Measurements from ENCODE around the gene LCMT2. TPM values are rescaled to one million over a fixed set of nuclear protein-coding genes. Genes with fewer than 3 reads are reported as not detected.
A peak's percentile ranks its signal among the peaks of the same experiment; 100 is the strongest.

Gene LCMT2, protein sequence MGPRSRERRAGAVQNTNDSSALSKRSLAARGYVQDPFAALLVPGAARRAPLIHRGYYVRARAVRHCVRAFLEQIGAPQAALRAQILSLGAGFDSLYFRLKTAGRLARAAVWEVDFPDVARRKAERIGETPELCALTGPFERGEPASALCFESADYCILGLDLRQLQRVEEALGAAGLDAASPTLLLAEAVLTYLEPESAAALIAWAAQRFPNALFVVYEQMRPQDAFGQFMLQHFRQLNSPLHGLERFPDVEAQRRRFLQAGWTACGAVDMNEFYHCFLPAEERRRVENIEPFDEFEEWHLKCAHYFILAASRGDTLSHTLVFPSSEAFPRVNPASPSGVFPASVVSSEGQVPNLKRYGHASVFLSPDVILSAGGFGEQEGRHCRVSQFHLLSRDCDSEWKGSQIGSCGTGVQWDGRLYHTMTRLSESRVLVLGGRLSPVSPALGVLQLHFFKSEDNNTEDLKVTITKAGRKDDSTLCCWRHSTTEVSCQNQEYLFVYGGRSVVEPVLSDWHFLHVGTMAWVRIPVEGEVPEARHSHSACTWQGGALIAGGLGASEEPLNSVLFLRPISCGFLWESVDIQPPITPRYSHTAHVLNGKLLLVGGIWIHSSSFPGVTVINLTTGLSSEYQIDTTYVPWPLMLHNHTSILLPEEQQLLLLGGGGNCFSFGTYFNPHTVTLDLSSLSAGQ
- 10 to 100 TPM in 1 of 4 donors, 1 to 10 TPM in 3; 5.8 to 14.1 (median 6.5) TPM for total RNA-seq

- H3K4me3 ChIP-seq (replicated peaks in 1 of 3), result peak within 1 kb of the TSS; percentile 85 to 92 (median 87)
These were observed at the start of gene LCMT2 for GRCh38 chr15:43329960-43330779. Gene LCMT2 (minus strand): TSS chr15:43330573. CDS start chr15:43330489, 84 bp downstream.

GRCh38 chr15:43378601-43379000 lies 48.2 kb upstream of the LCMT2 start:
- Histone ChIP-seq H3K36me3 (peaks cover 8 to 24% of the 10 kb centered on the region in 2 donors), H3K9me3 (no peaks in the 10 kb centered on the region), H3K4me1 (no peaks in the 10 kb centered on the region), H3K27ac (no peak overlapping the region), H3K4me3 (replicated peaks in 1 of 3) (no peak overlapping the region), H3K27me3 (no peaks in the 10 kb centered on the region)
- intact Hi-C loops (cut with DNase I), result no loop called here
- no peak for TF ChIP-seq POLR2A (IDR thresholded peaks at IDR 0.05)
- no peak for TF ChIP-seq CTCF (IDR thresholded peaks at IDR 0.05)
- DNase-seq, result no peak

More at GRCh38 chr15:43329960-43330779, at the start of gene LCMT2:
- H3K27me3 ChIP-seq, result no peaks in the 10 kb centered on the region
- DNase-seq, result peak; percentile 92 to 95
- TF ChIP-seq POLR2A (IDR thresholded peaks at IDR 0.05) (peak in 1 of 2 donors; percentile 83), CTCF (IDR thresholded peaks at IDR 0.05) (no peak)
- H3K36me3 ChIP-seq, result peaks cover 0 to 3% of the 10 kb centered on the region in 2 donors
- peak within 1 kb of the TSS; percentile 84 to 98 (median 88) for H3K27ac ChIP-seq
- intact Hi-C loops (cut with DNase I), result no loop called here
- no peaks in the 10 kb centered on the region for H3K9me3 ChIP-seq
- peaks cover 17 to 20% of the 10 kb centered on the region in 2 donors for H3K4me1 ChIP-seq
- 0% methylated on average over 8 to 40 of the region's 86 CpGs for WGBS, 2 donors

DNA sequence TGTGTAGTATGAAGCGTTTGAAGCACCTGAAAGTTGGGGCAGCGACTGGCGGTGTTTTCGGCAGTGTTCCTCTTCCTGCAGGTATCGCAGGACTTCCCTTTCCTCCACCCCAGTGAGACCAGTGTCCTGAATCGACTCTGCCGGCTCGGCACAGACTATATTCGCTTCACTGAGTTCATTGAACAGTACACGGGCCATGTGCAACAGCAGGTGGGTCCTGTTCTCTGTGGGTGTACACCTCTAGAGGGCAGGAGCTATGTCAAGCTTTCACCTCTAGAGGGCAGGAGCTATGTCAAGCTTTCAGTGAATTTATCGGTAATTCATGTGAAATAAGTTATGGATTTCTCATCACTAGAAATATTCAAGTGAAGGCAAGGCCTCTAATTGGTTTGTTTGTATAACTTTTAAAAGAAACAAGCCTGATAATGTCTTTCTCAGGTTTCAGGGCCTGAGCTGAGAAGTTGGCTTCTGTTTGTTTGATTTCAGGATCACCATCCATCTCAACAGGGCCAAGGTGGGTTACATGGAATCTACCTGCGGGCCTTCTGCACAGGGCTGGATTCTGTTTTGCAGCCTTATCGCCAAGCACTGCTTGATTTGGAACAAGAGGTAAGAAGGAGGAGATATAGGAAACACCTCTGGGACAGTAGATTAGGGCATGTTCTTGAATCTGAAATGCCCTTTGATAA lies 45.8 kb upstream of the LCMT2 start:
- no peak for TF ChIP-seq POLR2A (IDR thresholded peaks at IDR 0.05)
- TF ChIP-seq CTCF (IDR thresholded peaks at IDR 0.05), result peak; percentile 31 to 75 (median 50)
- no peak overlapping the region for H3K4me3 ChIP-seq (replicated peaks in 1 of 3)
- H3K27me3 ChIP-seq, result no peaks in the 10 kb centered on the region
- intact Hi-C loops (cut with DNase I), result no loop called here
- H3K4me1 ChIP-seq, result peaks cover 4 to 10% of the 10 kb centered on the region in 2 donors
- no peak overlapping the region for H3K27ac ChIP-seq
- DNase-seq, result peak; percentile 12 to 21
- no peaks in the 10 kb centered on the region for H3K9me3 ChIP-seq
- WGBS, 2 donors, result 59 to 60% methylated on average over 13 of the region's 13 CpGs
- H3K36me3 ChIP-seq, result peaks cover 0 to 2% of the 10 kb centered on the region in 2 donors

GRCh38 chr15:43370975-43371974 lies 40.9 kb upstream of the LCMT2 start, which contains the start of the genes TUBGCP4 and ZSCAN29:
Gene TUBGCP4 (plus strand): TSS chr15:43371101. CDS start chr15:43371355, 254 bp downstream.
Gene ZSCAN29 (minus strand): TSS chr15:43371043. CDS start chr15:43369913, 1,130 bp downstream.
- 3 to 6% methylated on average over 21 to 35 of the region's 66 CpGs for WGBS, 2 donors

More at GRCh38 chr15:43370975-43371974, 40.9 kb upstream of the LCMT2 start, which contains the start of the genes TUBGCP4 and ZSCAN29:
- no peaks in the 10 kb centered on the region for H3K9me3 ChIP-seq
- H3K27ac ChIP-seq, result peak within 1 kb of the TSS in 2 of 3 donors; percentile 47 to 59
- no peaks in the 10 kb centered on the region for H3K27me3 ChIP-seq
- peak within 1 kb of the TSS; percentile 64 to 85 (median 77) for H3K4me3 ChIP-seq (replicated peaks in 1 of 3)
- TF ChIP-seq CTCF (IDR thresholded peaks at IDR 0.05), result peak in 4 of 6 experiments; percentile 25 to 38 (median 30)
- peak in 1 of 2 donors; percentile 47 for TF ChIP-seq POLR2A (IDR thresholded peaks at IDR 0.05)
- peak; percentile 77 to 84 for DNase-seq
- peaks cover under 1 to 2% of the 10 kb centered on the region in 2 donors for H3K36me3 ChIP-seq
- H3K4me1 ChIP-seq, result peaks cover 16 to 24% of the 10 kb centered on the region in 2 donors
- intact Hi-C loops (cut with DNase I), result no loop called here
